ENCODE results near the gene DIAPH2. TPM values are rescaled to one million over a fixed set of nuclear protein-coding genes. Genes with fewer than 3 reads are reported as not detected.

DIAPH2 gene
- total and polyA plus RNA-seq, 2 experiments from 2014 or later, result 16.2 to 56.6 TPM

- Mint-ChIP-seq H3K27me3 (ENCODE audit: insufficient read depth, low read depth, poor library complexity) (no peaks in the 10 kb centered on the region), H3K27ac (no peak overlapping the region), H3K4me1 (no peaks in the 10 kb centered on the region), H3K36me3 (ENCODE audit: low read depth) (peaks cover 4% of the 10 kb centered on the region), H3K9me3 (no peaks in the 10 kb centered on the region; the same call in 1 of the 3 replicates), H3K4me3 (no peak overlapping the region)
- no peaks in the 10 kb centered on the region for H3K79me2 ChIP-seq (replicated peaks; ENCODE audit: insufficient read depth)
- H3K4me1 ChIP-seq (ENCODE audit: insufficient read depth), result peaks cover 6% of the 10 kb centered on the region; the same call in 1 of the 2 replicates
- H2AFZ ChIP-seq, result no peak overlapping the region
- TF ChIP-seq ZNF462 (CRISPR knock-in tag; IDR thresholded peaks at IDR 0.05), result no peak
- TF ChIP-seq EZH2 (IDR thresholded peaks at IDR 0.05; ENCODE audit: low read depth, unreplicated experiment), result no peak
- TF ChIP-seq EZH2phosphoT487 (IDR thresholded peaks at IDR 0.05; ENCODE audit: unreplicated experiment), result no peak
- TF ChIP-seq CTCF (conservative IDR thresholded peaks at IDR 0.05; ENCODE audit: low read depth in 2 of 2), result no peak
- no peak for TF ChIP-seq POLR2AphosphoS5 (IDR thresholded peaks at IDR 0.05; ENCODE audit: low read depth)
- TF ChIP-seq JUNB (IDR thresholded peaks at IDR 0.05; ENCODE audit: unreplicated experiment), result no peak
- no peak for TF ChIP-seq ZNF114 (CRISPR knock-in tag; IDR thresholded peaks at IDR 0.05)
- no peak for TF ChIP-seq REST (IDR thresholded peaks at IDR 0.05; ENCODE audit: unreplicated experiment)
- TF ChIP-seq ETS1 (IDR thresholded peaks at IDR 0.05), result no peak
- TF ChIP-seq NANOG (IDR thresholded peaks at IDR 0.05; ENCODE audit: borderline replicate concordance), result no peak
- TF ChIP-seq CREB1 (CRISPR knock-in tag; IDR thresholded peaks at IDR 0.05; ENCODE audit: low read depth), result no peak
- TF ChIP-seq ZNF331 (CRISPR knock-in tag; IDR thresholded peaks at IDR 0.05; ENCODE audit: low read depth), result no peak
- TF ChIP-seq STAT1 (IDR thresholded peaks at IDR 0.05; ENCODE audit: unreplicated experiment), result no peak
- no peak overlapping the region for H3K4me3 ChIP-seq
- H3F3A ChIP-seq (replicated peaks; ENCODE audit: low read depth), result no peaks in the 10 kb centered on the region
- H3K9me2 ChIP-seq (ENCODE audit: insufficient read depth), result no peaks in the 10 kb centered on the region
- no peak for ATAC-seq
- no peaks in the 10 kb centered on the region for H3K27me3 ChIP-seq (ENCODE audit: insufficient read depth)
- H4K20me1 ChIP-seq (replicated peaks; ENCODE audit: insufficient read depth), result no peaks in the 10 kb centered on the region
- no peak overlapping the region for H3K4me2 ChIP-seq
- H3K36me3 ChIP-seq (ENCODE audit: insufficient read depth), result no peaks in the 10 kb centered on the region
- H3K27ac ChIP-seq (ENCODE audit: low read depth), result no peak overlapping the region
- no peak for DNase-seq (ENCODE audit: low spot score)
These were observed 920.6 kb downstream of the DIAPH2 start for GRCh38 chrX:97605271-97605670.

Data from GM23338 (cell line).